GM12878 (cell line): ENCODE results near the gene BDH1.

ENCODE experiments used
- BCL11A ChIP-seq: IDR thresholded peaks from 2 replicates; pipeline ENCODE4 v1.6.1; 2011; ENCODE audit warnings: low read depth, low read length
- FOS ChIP-seq: IDR thresholded peaks from 3 replicates; pipeline ENCODE4 v1.6.1; 2011; ENCODE audit warnings: borderline replicate concordance; ENCODE audit not compliant: insufficient read length; ENCODE audit errors: extremely low read depth
- NR2C2 ChIP-seq: IDR thresholded peaks from 2 replicates; pipeline ENCODE4 v1.6.1; 2011; ENCODE audit warnings: borderline replicate concordance, low read depth; ENCODE audit not compliant: control insufficient read depth, insufficient read length
- POU2F2 ChIP-seq: IDR thresholded peaks from 3 replicates; pipeline ENCODE4 v1.6.1; 2011; ENCODE audit warnings: low read depth, mild to moderate bottlenecking, low read length, borderline replicate concordance
- RBBP5 ChIP-seq: fragments of 200-600 bp; sonication (generic); conservative IDR thresholded peaks from 2 replicates; pipeline ENCODE4 v1.6.1; 2016
- SREBF2 ChIP-seq: IDR thresholded peaks from 2 replicates; pipeline ENCODE4 v1.6.1; 2012; ENCODE audit warnings: mild to moderate bottlenecking, low read length
- TAF1 ChIP-seq: IDR thresholded peaks from 2 replicates; pipeline ENCODE4 v1.6.1; 2011; ENCODE audit warnings: mild to moderate bottlenecking, low read depth, low read length, borderline replicate concordance
- TF ChIP-seq, protein P1 (sequence below), 3 experiments: IDR thresholded peaks in 2 of 3; conservative IDR thresholded peaks in 1 of 3; 2 replicates each; pipeline ENCODE4 v1.5.1; 2011; ENCODE audit warnings: low read depth in 3 of 3, low read length in 3 of 3, mild to moderate bottlenecking in 3 of 3, control low read depth in 2 of 3, moderate library complexity in 2 of 3, inconsistent platforms in 1 of 3, mixed read lengths in 1 of 3; ENCODE audit not compliant: control insufficient read depth in 2 of 3, insufficient read depth in 1 of 3; ENCODE audit errors: extremely low read depth in 1 of 3

- no peak for TF ChIP-seq SREBF2
- TF ChIP-seq, protein P1, sequence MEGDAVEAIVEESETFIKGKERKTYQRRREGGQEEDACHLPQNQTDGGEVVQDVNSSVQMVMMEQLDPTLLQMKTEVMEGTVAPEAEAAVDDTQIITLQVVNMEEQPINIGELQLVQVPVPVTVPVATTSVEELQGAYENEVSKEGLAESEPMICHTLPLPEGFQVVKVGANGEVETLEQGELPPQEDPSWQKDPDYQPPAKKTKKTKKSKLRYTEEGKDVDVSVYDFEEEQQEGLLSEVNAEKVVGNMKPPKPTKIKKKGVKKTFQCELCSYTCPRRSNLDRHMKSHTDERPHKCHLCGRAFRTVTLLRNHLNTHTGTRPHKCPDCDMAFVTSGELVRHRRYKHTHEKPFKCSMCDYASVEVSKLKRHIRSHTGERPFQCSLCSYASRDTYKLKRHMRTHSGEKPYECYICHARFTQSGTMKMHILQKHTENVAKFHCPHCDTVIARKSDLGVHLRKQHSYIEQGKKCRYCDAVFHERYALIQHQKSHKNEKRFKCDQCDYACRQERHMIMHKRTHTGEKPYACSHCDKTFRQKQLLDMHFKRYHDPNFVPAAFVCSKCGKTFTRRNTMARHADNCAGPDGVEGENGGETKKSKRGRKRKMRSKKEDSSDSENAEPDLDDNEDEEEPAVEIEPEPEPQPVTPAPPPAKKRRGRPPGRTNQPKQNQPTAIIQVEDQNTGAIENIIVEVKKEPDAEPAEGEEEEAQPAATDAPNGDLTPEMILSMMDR (IDR thresholded peaks at IDR 0.05 in 2 of 3, conservative IDR thresholded peaks at IDR 0.05 in 1 of 3; ENCODE audit: control insufficient read depth in 2 of 3, extremely low read depth in 1 of 3, insufficient read depth in 1 of 3, low read depth in 3 of 3, low read length in 3 of 3), result no peak
- TF ChIP-seq NR2C2, result no peak
- TF ChIP-seq TAF1, result no peak
- no peak for TF ChIP-seq FOS
- no peak for TF ChIP-seq BCL11A
- TF ChIP-seq RBBP5, result no peak
- TF ChIP-seq POU2F2, result no peak
Observed at GRCh38 chr3:197524128-197524527, 31.6 kb downstream of the BDH1 start.
